Measurements from ENCODE around the gene ADGB.

Gene ADGB

DNA sequence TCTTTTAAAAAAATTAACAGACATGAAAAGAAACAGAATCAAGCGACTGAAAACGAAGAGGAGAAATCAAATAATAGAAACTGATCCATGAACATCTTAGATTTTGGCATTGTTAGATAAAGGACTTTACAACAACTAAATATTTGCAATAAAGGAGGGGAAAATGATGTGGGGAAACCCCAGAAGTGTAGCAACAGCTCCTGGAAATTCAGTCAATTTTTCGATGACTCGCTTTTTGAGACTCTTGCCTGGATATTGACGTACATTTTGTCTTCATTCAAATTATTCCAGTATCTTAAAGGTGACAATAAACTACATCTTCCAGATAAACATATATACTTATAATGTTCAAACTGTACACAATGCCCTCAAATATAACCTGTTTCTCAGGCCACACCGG, 44.1 kb downstream of the ADGB start:
- Histone ChIP-seq H3K79me2 (ENCODE audit: low read length) (no peaks in the 10 kb centered on the region), H2AFZ (ENCODE audit: low read length) (no peak overlapping the region), H3K36me3 (replicated peaks; ENCODE audit: insufficient read depth, low read length) (no peaks in the 10 kb centered on the region), H3K9me2 (replicated peaks; ENCODE audit: insufficient read depth, low read length) (no peaks in the 10 kb centered on the region), H3K4me3 (ENCODE audit: low read length) (no peak overlapping the region), H3K9ac (ENCODE audit: low read length) (no peak overlapping the region), H3K4me2 (ENCODE audit: low read depth, low read length) (no peak overlapping the region), H3K27me3 (replicated peaks; ENCODE audit: insufficient read depth, low read length) (no peaks in the 10 kb centered on the region), H3F3A (ENCODE audit: insufficient read depth, low read length) (no peaks in the 10 kb centered on the region), H3K27ac (ENCODE audit: low read length) (no peak overlapping the region), H4K20me1 (ENCODE audit: insufficient read depth, low read length) (no peaks in the 10 kb centered on the region), H3K9me3 (replicated peaks; ENCODE audit: insufficient read depth, low read length) (no peaks in the 10 kb centered on the region), H3K4me1 (ENCODE audit: low read length) (no peaks in the 10 kb centered on the region)
- TF ChIP-seq, protein P1, sequence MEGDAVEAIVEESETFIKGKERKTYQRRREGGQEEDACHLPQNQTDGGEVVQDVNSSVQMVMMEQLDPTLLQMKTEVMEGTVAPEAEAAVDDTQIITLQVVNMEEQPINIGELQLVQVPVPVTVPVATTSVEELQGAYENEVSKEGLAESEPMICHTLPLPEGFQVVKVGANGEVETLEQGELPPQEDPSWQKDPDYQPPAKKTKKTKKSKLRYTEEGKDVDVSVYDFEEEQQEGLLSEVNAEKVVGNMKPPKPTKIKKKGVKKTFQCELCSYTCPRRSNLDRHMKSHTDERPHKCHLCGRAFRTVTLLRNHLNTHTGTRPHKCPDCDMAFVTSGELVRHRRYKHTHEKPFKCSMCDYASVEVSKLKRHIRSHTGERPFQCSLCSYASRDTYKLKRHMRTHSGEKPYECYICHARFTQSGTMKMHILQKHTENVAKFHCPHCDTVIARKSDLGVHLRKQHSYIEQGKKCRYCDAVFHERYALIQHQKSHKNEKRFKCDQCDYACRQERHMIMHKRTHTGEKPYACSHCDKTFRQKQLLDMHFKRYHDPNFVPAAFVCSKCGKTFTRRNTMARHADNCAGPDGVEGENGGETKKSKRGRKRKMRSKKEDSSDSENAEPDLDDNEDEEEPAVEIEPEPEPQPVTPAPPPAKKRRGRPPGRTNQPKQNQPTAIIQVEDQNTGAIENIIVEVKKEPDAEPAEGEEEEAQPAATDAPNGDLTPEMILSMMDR (IDR thresholded peaks at IDR 0.05; ENCODE audit: low read length), result no peak
- no peak for TF ChIP-seq EZH2phosphoT487 (IDR thresholded peaks at IDR 0.05; ENCODE audit: low read length)
- no peak for DNase-seq

DNA sequence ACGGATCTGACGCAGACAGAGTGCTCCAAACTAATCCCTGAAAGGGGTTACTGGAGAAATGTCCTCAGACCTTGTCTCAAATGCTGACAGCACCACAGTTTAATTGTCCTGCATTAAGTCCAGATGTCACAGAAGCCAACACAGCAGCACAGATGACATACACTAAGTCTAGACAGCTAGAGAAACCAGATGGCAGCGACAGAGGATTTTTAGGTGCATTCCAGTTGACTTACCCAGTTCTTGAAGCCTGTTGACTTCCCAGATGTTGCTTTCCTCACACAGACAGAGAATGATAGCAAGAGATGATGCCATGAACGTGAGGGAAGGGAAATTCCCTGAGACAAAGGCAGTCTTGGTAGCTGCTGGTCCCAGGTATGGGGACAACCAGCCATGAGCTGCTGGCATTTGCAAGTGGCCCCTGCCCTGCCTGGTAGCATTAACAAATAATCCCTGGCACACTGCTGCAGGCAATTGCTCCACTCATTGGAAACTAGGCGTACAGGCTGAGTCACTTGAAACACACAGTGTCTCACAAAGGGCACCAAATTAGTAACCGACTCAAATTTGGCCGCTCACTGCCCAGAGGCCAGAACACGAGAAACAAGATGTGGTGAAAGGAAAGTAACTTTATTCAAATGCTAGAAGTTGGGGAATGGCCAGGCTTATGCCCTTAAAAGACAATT, 52.2 kb downstream of the ADGB start:
- Histone ChIP-seq H3K27ac (ENCODE audit: low read length) (no peak overlapping the region), H3K79me2 (ENCODE audit: low read length) (no peaks in the 10 kb centered on the region), H3K4me2 (ENCODE audit: low read depth, low read length) (no peak overlapping the region), H3K9me2 (replicated peaks; ENCODE audit: insufficient read depth, low read length) (no peaks in the 10 kb centered on the region), H3K9ac (ENCODE audit: low read length) (no peak overlapping the region), H4K20me1 (ENCODE audit: insufficient read depth, low read length) (no peaks in the 10 kb centered on the region), H3K27me3 (replicated peaks; ENCODE audit: insufficient read depth, low read length) (no peaks in the 10 kb centered on the region), H2AFZ (ENCODE audit: low read length) (no peak overlapping the region), H3K9me3 (replicated peaks; ENCODE audit: insufficient read depth, low read length) (no peaks in the 10 kb centered on the region), H3K4me1 (ENCODE audit: low read length) (no peaks in the 10 kb centered on the region), H3K4me3 (ENCODE audit: low read length) (no peak overlapping the region), H3K36me3 (replicated peaks; ENCODE audit: insufficient read depth, low read length) (no peaks in the 10 kb centered on the region), H3F3A (ENCODE audit: insufficient read depth, low read length) (no peaks in the 10 kb centered on the region)
- TF ChIP-seq, protein P1 (IDR thresholded peaks at IDR 0.05; ENCODE audit: low read length), result no peak
- TF ChIP-seq EZH2phosphoT487 (IDR thresholded peaks at IDR 0.05; ENCODE audit: low read length) (no peak), EZH2 (optimal IDR thresholded peaks at IDR 0.05; ENCODE audit: low read depth, low read length) (no peak)
- DNase-seq, result no peak

DNA sequence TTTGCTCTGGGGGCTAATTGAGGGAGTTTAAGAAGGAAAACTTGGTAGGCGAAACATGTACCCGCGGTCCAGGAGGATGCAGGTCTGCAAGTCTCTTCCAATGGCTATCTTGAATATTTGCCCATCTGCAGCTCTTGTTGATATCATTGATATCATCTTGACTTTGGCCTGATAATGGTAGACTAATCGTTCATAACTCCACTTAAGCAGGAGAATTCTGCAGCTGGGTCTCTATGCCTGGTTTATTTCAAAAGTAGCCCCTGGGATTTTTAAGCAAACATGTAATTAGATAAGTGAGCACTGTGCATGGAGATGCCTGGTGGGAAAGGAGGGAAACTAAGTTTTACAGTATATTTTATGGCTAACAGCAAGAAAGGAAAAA, 52.7 kb downstream of the ADGB start:
- H3K9ac ChIP-seq (ENCODE audit: low read length), result no peak overlapping the region
- TF ChIP-seq, protein P1 (IDR thresholded peaks at IDR 0.05; ENCODE audit: low read length), result no peak
- TF ChIP-seq EZH2 (optimal IDR thresholded peaks at IDR 0.05; ENCODE audit: low read depth, low read length) (no peak), EZH2phosphoT487 (IDR thresholded peaks at IDR 0.05; ENCODE audit: low read length) (no peak)
- H3K4me2 ChIP-seq (ENCODE audit: low read depth, low read length), result no peak overlapping the region
- H3K4me1 ChIP-seq (ENCODE audit: low read length), result no peaks in the 10 kb centered on the region
- no peaks in the 10 kb centered on the region for H3K36me3 ChIP-seq (replicated peaks; ENCODE audit: insufficient read depth, low read length)
- no peaks in the 10 kb centered on the region for H4K20me1 ChIP-seq (ENCODE audit: insufficient read depth, low read length)
- no peak overlapping the region for H3K27ac ChIP-seq (ENCODE audit: low read length)
- H3K9me2 ChIP-seq (replicated peaks; ENCODE audit: insufficient read depth, low read length), result no peaks in the 10 kb centered on the region
- no peaks in the 10 kb centered on the region for H3K79me2 ChIP-seq (ENCODE audit: low read length)
- no peak for DNase-seq
- no peaks in the 10 kb centered on the region for H3F3A ChIP-seq (ENCODE audit: insufficient read depth, low read length)
- H3K9me3 ChIP-seq (replicated peaks; ENCODE audit: insufficient read depth, low read length), result no peaks in the 10 kb centered on the region
- H3K4me3 ChIP-seq (ENCODE audit: low read length), result no peak overlapping the region
- no peaks in the 10 kb centered on the region for H3K27me3 ChIP-seq (replicated peaks; ENCODE audit: insufficient read depth, low read length)
- H2AFZ ChIP-seq (ENCODE audit: low read length), result no peak overlapping the region

All from MM.1S (cell line).